ENCODE data around the gene FSCN2. TPM values are rescaled to one million over a fixed set of nuclear protein-coding genes. Genes with fewer than 3 reads are reported as not detected.

The FSCN2 gene
- total RNA-seq, 6 experiments from 2014 or later: 0.22 TPM; not detected in 5

DNA sequence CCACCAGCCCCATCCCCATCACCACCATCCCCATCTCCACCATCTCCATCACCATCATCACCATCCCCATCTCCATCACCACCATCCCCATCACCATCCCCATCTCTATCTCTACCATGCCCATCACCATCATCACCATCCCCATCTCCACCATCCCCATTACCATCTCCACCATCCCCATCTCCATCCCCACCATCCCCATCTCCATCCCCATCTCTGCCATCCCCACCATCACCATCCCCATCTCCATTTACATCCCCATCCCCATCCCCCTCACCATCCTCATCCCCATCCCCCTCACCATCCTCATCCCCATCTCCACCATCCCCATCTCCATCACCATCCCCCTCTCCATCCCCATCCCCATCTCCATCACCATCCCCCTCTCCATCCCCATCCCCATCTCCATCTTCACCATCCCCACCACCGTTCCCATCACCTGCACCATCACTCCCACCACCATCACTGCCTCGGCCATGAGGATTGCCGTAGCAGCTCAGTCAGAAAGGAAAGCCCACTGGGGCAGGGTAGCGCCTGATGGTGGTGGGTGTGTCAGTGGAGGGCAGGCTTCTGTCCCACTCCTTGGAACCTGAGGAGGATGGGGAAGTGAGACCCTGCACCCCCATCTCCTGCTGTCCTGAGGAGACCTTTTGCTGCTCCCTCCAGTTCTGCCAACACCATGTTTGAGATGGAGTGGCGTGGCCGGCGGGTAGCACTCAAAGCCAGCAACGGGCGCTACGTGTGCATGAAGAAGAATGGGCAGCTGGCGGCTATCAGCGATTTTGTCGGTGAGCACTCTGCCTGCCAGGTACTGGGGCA is 7.5 kb downstream of the FSCN2 start:
- Histone ChIP-seq H3K9me3 (no peaks in the 10 kb centered on the region), H3K27me3 (no peaks in the 10 kb centered on the region), H3K36me3 (peaks cover 0 to 8% (median 2%) of the 10 kb centered on the region in 4 donors), H3K4me1 (no peaks in the 10 kb centered on the region), H3K27ac (no peak overlapping the region), H3K4me3 (no peak overlapping the region)
- no peak for ATAC-seq
- intact Hi-C loops (cut with DNase I): loop anchor here in 1 of 2 donors (10.0 kb wide), 1 partner anchor 59 kb away; no protein-coding TSS in a partner anchor
- TF ChIP-seq POLR2A (IDR thresholded peaks at IDR 0.05) (no peak), CTCF (IDR thresholded peaks at IDR 0.05) (no peak)
- WGBS (ENCODE audit: insufficient coverage, low coverage, low lambda C conversion rate, missing lambda C conversion rate): 80% methylated on average over 4 of the region's 13 CpGs
- no peak for DNase-seq

- TF ChIP-seq CTCF (IDR thresholded peaks at IDR 0.05) (no peak), POLR2A (IDR thresholded peaks at IDR 0.05) (no peak)
- H3K36me3 ChIP-seq: peaks cover 0 to 9% (median 4%) of the 10 kb centered on the region in 4 donors
- no peak overlapping the region for H3K27ac ChIP-seq
- ATAC-seq (peak in 3 of 4 donors; percentile 10 to 24 (median 20)), DNase-seq (no peak)
- no peaks in the 10 kb centered on the region for H3K9me3 ChIP-seq
- H3K27me3 ChIP-seq: no peaks in the 10 kb centered on the region
- WGBS (ENCODE audit: insufficient coverage, low coverage, low lambda C conversion rate, missing lambda C conversion rate): 0% methylated on average over 1 of the region's 89 CpGs
- no peaks in the 10 kb centered on the region for H3K4me1 ChIP-seq
- H3K4me3 ChIP-seq: no peak overlapping the region
- intact Hi-C loops (cut with DNase I): loop anchor here in 1 of 2 donors (10.0 kb wide), 1 partner anchor 58 kb away; no protein-coding TSS in a partner anchor
These were observed 8.4 kb downstream of the FSCN2 start for GRCh38 chr17:81536299-81537290.

DNA sequence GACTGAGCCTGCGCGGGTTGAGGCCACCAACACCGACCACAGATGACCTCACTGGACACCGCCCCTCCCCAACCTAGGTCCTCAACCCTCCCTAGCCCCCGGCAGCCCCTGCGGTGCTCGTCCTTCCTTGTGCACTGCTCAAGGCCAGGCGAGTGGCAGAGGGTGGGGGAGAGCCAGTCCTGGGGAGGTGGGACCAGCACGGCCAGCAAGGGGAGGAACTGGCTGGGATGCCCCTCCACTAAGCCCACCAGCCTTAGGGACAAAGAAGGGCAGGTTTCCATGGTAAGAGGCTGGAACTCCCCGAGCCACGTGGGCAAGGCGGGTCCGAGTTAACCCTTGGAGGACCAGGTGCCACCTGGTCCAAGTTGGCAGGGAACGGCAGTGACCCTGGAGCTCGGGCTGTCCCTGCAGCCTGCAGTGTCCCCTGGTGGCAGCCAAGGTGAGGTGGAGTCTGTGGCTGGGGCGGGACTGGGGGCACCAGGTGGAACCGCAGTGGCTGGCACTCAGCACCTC is 9.2 kb downstream of the FSCN2 start:
- TF ChIP-seq CTCF (IDR thresholded peaks at IDR 0.05) (peak; percentile 46 to 62 (median 56)), POLR2A (IDR thresholded peaks at IDR 0.05) (no peak)
- no peaks in the 10 kb centered on the region for H3K4me1 ChIP-seq
- no peak overlapping the region for H3K27ac ChIP-seq
- ATAC-seq (peak; percentile 49 to 69 (median 54)), DNase-seq (no peak)
- WGBS (ENCODE audit: insufficient coverage, low coverage, low lambda C conversion rate, missing lambda C conversion rate): 0% methylated on average over 4 of the region's 17 CpGs
- no peaks in the 10 kb centered on the region for H3K27me3 ChIP-seq
- no peaks in the 10 kb centered on the region for H3K9me3 ChIP-seq
- H3K36me3 ChIP-seq: peaks cover 0 to 9% (median 4%) of the 10 kb centered on the region in 4 donors
- intact Hi-C loops (cut with DNase I): loop anchor here in 1 of 2 donors (10.0 kb wide), 1 partner anchor 57 kb away; no protein-coding TSS in a partner anchor
- H3K4me3 ChIP-seq: no peak overlapping the region

GRCh38 chr17:81537856-81538555 is 9.8 kb downstream of the FSCN2 start:
- no peaks in the 10 kb centered on the region for H3K9me3 ChIP-seq
- no peaks in the 10 kb centered on the region for H3K27me3 ChIP-seq
- ATAC-seq (no peak), DNase-seq (no peak)
- no peak overlapping the region for H3K27ac ChIP-seq
- intact Hi-C loops (cut with DNase I): loop anchor here in 1 of 2 donors (10.0 kb wide), 1 partner anchor 57 kb away; no protein-coding TSS in a partner anchor
- H3K4me3 ChIP-seq: no peak overlapping the region
- H3K36me3 ChIP-seq: peaks cover 0 to 9% (median 4%) of the 10 kb centered on the region in 4 donors
- TF ChIP-seq POLR2A (IDR thresholded peaks at IDR 0.05): no peak
- TF ChIP-seq CTCF (IDR thresholded peaks at IDR 0.05): peak in 1 of 4 donors; percentile 2
- no peaks in the 10 kb centered on the region for H3K4me1 ChIP-seq
- WGBS (ENCODE audit: insufficient coverage, low coverage, low lambda C conversion rate, missing lambda C conversion rate): 61% methylated on average over 12 of the region's 26 CpGs
